ENCODE results near the gene IQCE.
A peak's percentile ranks its signal among the peaks of the same experiment; 100 is the strongest.

IQCE gene

GRCh38 chr7:2621061-2621828, 62.5 kb downstream of the IQCE start:
- peak; percentile 62 for DNase-seq

- peak; percentile 36 for DNase-seq
Measured at GRCh38 chr7:2621948-2622640, 63.3 kb downstream of the IQCE start.

GRCh38 chr7:2622869-2623697, 64.3 kb downstream of the IQCE start:
- DNase-seq, result no peak

- DNase-seq, result no peak
Measured at GRCh38 chr7:2623698-2624014, 64.9 kb downstream of the IQCE start.

- DNase-seq, result no peak
Measured at GRCh38 chr7:2624293-2624886, 65.6 kb downstream of the IQCE start.

- no peak for DNase-seq
Measured at GRCh38 chr7:2626498-2627117, 67.8 kb downstream of the IQCE start.

GRCh38 chr7:2627258-2628129, 68.7 kb downstream of the IQCE start:
- no peak for DNase-seq

GRCh38 chr7:2628130-2628482, 69.3 kb downstream of the IQCE start:
- DNase-seq, result no peak

- no peak for DNase-seq
Measured at GRCh38 chr7:2628891-2629290, 70.1 kb downstream of the IQCE start.

GRCh38 chr7:2629746-2630681, 71.2 kb downstream of the IQCE start:
- no peak for DNase-seq

GRCh38 chr7:2631946-2632732, 73.4 kb downstream of the IQCE start, which contains the start of gene TTYH3:
TTYH3 (plus strand) TSS chr7:2631986; CDS start chr7:2632156, 170 bp downstream.
- DNase-seq, result no peak

GRCh38 chr7:2632733-2633537, 74.2 kb downstream of the IQCE start:
- DNase-seq, result peak; percentile 73

- DNase-seq, result no peak
Measured at GRCh38 chr7:2633538-2634266, 74.9 kb downstream of the IQCE start.

GRCh38 chr7:2634267-2635145, 75.7 kb downstream of the IQCE start:
- no peak for DNase-seq

- no peak for DNase-seq
Measured at GRCh38 chr7:2635148-2635668, 76.4 kb downstream of the IQCE start.

- DNase-seq, result peak; percentile 82
Measured at GRCh38 chr7:2635810-2636701, 77.3 kb downstream of the IQCE start.
